GM08714 (cell line): Measurements from ENCODE around the gene TMEM259.

Source experiments
- H3K4me3 ChIP-seq: fragments of 200-500 bp; sonication (Bioruptor generic); 2 replicates; pipeline ENCODE4 v1.5.1; 2014; ENCODE audit warnings: mild to moderate bottlenecking, low read length, inconsistent platforms
- ZNF274 ChIP-seq: IDR thresholded peaks from 2 replicates; pipeline ENCODE4 v1.6.1; 2012; ENCODE audit warnings: mild to moderate bottlenecking, low read depth, low read length

TMEM259 gene

DNA sequence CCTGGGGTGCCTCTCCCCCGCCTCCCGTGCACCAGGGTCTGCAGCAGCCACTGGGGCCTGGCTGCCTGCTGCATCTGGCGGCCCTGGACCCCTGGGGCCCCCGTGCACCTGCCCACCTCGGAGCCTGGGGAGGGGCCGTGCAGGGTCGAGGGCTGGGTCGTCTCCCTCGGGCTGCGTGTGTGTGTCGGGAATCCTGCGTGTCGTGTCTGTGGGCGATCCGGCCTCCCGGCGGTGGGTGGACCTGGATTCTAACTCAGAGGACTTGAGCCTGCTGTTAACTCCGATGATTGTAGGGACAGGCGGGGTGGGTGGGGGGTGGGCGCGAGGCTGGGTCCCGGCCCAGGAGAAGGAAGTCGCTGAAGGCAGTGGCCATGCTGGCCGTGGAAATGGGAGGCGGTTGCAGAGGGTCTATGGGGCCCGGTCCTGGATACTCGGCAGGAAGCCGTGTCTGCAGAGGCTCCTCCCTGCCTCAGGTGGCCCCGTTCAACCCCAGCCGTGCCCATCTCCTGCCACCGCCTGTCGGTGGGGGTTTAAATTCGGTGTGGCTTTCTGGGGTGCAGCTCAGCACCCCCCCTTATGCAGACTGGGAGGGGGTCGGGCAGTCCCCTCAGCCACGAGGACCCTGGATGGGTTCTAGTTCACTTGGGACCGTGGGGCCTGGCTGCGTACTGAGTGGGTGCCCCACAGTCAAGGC, 46.2 kb downstream of the TMEM259 start:
- H3K4me3 ChIP-seq: no peak overlapping the region
- no peak for TF ChIP-seq ZNF274

DNA sequence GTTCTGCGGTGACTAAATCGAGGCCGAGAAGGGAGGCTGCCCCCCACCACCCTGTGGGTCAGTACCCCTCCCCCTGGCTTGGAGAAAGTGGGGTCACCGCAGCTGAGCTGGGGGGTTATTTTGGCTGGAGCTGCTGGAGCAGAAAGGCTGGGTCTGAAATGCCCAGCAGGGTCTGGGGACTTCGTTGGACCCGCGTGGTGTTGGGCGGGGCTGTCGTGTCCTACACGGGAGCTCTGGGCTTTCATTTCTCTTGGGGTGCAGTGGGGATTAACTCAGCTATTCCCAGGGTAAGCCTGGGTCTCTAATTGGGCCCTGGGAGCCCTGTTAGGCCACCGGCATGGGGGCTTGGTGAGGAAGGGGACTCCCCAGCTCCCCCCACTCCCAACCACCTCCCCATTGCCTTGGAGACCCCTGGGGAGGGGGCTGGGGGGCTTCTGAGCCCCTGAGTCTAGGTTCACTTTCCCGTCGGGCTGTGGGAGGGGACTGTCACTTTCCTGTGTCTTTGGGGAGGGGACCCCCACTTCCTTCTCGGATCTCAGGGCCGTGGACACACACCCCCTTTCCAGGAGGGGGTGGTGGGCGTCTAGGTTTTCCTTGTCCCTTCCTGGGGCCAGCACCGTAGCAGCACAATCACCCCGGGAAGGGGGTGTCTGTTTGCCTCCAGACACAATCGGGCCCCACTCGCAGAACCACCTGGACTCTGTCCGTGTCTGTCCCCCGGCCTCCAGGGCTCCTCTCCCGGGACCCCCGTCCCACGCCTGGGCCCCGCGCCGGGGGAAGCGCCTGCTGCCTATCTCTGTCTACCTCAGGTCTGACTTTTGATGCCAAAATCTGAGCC, 47.0 kb downstream of the TMEM259 start:
- H3K4me3 ChIP-seq: no peak overlapping the region
- no peak for TF ChIP-seq ZNF274

DNA sequence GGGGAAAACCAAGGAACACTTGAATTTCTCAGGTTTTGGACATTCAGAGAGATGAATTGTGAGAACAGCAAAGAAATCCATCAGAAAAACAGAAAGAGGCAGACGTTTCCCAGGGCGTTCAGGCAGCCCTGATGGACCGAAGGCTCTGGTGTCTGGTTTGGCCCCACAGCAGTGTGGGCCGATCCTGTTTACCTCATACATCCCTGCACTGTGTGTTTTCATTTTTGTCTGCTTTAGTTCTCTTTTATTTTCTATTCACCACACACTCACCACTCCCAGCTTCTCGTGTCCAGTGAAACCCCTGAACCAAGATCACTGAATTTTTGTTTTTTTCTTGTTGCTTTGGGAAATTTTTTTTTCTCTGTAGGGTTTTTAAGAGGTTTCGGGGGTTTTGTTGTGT, 48.6 kb downstream of the TMEM259 start:
- no peak for TF ChIP-seq ZNF274
- no peak overlapping the region for H3K4me3 ChIP-seq

DNA sequence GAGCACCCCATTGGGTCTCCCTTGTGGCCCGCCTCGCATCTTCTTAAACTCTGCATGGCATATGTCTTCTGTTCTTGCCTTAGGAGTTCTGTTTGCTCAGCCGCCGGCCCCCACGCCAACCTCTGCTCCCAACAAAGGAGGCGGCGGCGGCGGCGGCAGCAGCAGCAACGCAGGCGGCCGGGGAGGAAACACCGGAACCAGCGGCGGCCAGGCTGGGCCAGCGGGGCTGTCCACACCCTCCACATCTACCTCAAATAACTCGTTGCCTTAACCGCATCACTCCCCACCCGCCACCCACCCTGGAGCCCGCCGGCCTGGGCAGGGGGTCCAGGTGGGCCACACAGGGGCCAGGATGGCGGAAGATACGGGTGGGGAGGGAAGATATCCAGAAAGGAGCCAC, 49.1 kb downstream of the TMEM259 start:
- H3K4me3 ChIP-seq: no peak overlapping the region
- no peak for TF ChIP-seq ZNF274

DNA sequence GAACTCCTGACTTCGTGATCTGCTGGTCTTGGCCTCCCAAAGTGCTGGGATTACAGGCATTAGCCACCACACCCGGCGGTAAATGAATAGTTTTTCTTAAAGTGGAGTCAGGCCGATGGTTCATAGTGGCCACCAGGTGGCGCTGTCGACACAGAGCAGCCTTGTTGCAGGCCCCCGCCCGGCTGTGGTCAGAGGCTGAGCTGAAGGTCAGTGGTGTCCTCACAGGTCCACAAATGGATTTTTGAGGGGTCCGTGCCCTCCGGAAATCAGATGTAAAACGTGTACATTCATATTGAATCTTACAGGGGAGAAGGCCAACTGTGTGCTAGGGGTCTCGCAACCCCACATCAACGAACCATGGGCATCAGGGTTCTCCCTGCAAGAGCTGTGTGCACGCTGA, 50.2 kb downstream of the TMEM259 start:
- no peak for TF ChIP-seq ZNF274
- H3K4me3 ChIP-seq: no peak overlapping the region

DNA sequence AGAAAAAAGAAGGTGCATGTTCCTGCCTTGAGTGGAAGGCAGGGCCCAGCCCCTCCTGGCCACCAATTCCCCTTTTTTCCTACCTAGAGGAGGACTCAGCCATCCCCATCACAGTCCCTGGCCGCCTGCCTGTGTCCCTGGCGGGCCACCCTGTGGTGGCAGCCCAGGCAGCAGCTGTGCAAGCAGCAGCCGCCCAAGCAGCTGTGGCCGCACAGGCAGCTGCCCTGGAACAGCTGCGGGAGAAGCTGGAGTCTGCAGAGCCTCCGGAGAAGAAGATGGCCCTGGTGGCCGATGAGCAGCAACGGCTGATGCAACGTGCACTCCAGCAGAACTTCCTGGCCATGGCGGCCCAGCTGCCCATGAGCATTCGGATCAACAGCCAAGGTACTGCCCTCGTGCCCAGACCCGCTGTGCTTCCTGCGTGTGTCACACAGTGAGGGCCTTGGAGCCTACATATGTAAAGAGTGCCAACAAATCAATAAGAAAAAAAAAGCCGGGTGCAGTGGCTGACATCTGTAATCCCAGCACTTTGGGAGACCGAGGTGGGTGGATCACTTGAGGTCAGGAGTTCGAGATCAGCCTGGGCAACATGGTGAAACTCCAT, 54.3 kb downstream of the TMEM259 start:
- no peak for TF ChIP-seq ZNF274
- no peak overlapping the region for H3K4me3 ChIP-seq

DNA sequence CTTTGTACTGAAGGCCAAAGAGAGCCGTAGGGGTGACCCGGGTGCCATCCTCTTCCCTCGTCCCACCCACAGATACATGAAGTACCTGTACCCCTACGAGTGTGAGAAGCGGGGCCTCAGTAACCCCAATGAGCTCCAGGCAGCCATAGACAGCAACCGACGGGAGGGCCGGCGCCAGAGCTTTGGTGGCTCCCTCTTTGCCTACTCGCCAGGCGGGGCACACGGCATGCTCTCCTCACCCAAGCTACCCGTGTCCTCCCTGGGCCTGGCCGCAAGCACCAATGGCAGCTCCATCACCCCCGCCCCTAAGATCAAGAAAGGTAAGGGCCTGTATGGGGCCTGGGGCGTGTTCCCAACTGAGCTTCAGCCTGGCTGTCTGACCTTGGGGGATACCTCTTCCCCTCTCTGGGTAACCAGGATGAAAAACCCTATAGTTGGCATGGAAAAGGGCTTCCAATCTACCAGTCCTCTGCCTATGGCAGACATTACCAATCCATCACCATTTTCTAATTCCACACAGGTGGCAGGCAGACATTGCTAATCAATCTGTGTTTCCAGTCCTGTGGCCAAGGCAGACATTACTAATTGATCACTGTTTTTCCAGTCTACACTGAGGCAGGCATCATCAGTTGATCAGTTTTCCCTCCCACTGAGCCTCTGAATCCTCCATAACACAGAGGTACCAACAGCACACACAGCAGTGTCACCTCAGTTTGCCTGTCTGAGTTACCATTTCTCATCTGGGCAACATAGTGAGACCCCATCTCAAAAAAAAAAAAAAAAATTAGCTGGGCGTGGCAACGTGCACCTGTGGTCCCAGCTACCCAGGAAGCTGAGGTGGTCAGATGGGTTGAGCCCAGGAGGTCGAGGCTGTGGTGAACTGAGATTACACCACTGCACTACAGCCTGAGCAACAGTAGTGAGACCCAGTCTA, 55.9 kb downstream of the TMEM259 start:
- no peak overlapping the region for H3K4me3 ChIP-seq

DNA sequence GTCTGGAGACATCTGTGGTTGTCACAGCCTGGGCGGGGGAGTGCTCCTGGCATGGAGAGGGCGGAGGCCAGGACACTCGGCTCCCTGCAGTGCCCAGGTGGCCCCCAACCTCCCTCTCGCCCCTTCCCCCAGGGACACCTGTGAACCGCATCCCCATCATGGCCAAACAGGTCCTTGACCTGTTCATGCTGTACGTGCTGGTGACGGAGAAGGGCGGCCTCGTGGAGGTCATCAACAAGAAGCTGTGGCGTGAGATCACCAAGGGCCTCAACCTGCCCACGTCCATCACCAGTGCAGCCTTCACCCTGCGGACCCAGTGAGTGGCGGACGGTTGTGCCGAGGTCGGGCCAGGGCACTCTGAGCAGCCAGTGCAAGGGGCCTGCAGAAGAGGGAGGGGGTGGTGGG, 56.8 kb downstream of the TMEM259 start:
- no peak overlapping the region for H3K4me3 ChIP-seq
- TF ChIP-seq ZNF274: no peak

More for the DNA sequence above, 55.9 kb downstream of the TMEM259 start:
- TF ChIP-seq ZNF274: no peak

DNA sequence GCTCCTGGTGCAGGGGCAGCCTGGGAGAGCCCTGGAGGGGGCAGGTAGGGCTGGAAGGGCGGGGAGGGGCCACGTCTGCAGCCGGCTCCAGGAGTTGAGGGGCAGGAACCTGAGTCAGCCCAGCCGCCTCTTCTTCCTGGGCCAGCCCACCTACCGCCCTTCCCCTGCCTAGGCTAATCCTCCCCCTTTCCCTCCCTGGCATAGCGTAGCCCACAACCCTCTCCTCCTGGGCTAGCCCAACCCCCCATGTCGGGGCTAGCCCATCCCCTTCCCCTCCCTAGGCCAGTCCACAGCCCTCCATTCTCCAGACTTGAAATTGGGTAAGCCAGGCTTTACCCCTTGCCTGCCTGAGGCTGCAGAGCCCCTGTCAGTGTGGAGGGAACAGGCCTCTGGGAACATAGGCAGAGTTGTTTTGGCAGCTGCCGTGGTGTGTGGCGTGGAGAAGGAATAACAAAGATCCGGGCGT, 57.4 kb downstream of the TMEM259 start:
- no peak overlapping the region for H3K4me3 ChIP-seq
- no peak for TF ChIP-seq ZNF274

DNA sequence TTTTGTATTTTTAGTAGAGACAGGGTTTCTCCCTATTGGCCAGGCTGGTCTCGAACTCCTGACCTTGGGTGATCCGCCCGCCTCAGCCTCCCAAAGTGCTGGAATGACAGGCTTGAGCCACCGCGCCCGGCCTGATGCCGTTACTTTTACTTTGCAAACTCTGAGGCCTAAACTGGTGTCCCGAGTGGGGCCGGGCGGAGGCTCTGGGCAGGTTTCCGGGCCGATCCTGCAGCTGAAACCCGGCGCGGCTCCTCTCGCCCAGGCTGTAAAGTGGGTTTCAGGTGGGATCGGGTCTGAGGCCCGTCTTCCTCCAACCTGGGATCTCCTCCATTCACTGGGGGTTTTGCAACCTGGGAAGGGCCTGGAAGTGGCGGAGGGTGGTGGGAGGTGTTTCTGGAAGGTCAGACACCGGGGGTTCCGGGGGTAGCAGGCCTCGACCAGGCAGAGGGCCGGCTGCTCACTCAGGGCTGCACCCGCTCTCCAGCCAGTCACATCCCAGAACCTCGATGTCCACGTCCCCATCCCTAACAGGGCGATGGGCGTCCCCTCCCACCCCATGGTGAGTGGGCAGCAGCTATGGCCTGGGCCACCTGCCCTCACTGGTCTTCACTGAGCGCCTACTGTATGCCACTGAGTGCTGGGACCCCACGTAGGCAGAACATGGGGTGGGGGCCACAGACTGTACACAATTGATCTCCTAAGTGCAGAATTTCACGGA, 58.1 kb downstream of the TMEM259 start:
- no peak overlapping the region for H3K4me3 ChIP-seq
- TF ChIP-seq ZNF274: no peak

DNA sequence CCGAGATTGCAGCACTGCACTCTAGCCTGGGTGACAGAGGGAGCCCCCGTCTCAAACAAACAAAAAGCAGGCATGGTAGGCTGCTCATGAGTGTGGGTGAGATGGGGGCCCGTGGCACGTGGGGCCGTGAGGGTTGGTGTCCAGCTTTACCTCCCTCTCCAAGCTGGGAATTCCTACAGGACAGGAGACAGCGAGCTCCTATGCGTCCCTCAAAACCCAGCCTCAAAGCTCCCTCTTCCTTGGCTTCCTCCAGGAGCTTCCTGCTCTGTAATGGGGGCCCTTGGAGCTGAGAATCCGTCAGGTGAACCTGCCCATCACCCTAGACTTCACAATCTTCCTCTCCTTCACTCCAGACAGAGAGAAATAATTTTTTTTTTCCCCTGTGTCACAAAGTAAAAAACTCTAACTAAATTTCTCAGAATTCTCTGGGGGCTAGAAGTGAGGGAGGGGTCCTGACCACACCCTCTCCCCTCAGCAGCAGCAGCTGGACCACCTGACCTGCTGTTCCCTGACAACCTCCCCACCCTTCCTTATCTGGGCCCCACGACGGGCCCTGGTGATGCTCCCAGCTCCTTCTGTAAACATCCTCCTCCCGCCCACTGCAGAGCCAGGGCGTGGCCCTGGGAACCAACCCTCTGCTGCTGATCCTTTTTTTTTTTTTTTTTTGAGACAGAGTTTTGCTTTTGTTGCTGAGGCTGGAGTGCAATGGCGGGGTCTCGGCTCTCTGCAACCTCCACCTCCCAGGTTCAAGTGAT, 58.9 kb downstream of the TMEM259 start:
- no peak for TF ChIP-seq ZNF274

DNA sequence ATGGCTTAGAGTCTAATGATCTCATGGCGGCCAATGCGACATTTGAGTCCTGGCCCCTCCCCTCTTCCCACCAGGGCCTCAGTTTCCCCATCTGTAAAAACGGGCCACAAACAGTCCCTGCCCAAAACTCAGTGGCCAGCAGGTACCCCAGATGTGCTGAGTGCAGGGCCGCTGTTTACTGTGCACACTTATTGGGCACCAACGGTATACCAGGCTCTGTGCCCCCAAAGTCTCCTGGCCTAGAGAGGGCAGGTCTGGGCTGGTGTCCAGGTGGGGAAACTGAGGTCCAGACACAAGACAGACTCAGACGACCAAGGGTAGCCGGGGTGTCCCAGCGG, 60.4 kb downstream of the TMEM259 start:
- no peak overlapping the region for H3K4me3 ChIP-seq
- no peak for TF ChIP-seq ZNF274

More for the DNA sequence above, 58.9 kb downstream of the TMEM259 start:
- no peak overlapping the region for H3K4me3 ChIP-seq

DNA sequence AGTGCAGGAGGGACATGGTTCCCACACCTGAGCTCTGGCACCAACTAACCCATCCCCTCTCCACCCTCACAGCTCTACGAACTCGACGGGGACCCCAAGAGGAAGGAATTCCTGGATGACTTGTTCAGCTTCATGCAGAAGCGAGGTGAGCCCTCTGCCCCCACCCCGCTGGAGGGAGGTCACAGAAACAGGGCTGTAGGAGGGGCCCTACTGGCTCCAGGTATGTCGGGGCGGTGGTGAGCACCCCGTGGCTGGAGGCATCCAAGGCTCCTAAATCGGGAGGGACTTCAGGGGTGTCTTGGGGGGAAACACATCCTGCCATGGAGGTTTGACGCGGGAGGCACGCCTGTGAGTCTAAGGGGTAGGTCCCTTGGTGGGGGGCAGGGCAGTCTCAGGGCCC, 60.9 kb downstream of the TMEM259 start:
- H3K4me3 ChIP-seq: no peak overlapping the region
- TF ChIP-seq ZNF274: no peak
